ENCODE measurements around the gene PTGES2. TPM values are rescaled to one million over a fixed set of nuclear protein-coding genes. Genes with fewer than 3 reads are reported as not detected.

Gene PTGES2
- total and polyA plus RNA-seq, 9 of the 15 experiments (the other 6 are each of a cell fraction or from before 2014, with no cell fraction given): 2.4 to 196 (median 90.1) TPM

- 0 out of 4 replicates have a peak, but pooled peaks of 1 of the 2 experiments have one; percentile 10 for TF ChIP-seq ETV6 (IDR thresholded peaks at IDR 0.05; ENCODE audit: borderline replicate concordance in 1 of 2, low read depth in 2 of 2, low read length in 1 of 2)
- TF ChIP-seq ETV6 (CRISPR knock-in tag; IDR thresholded peaks at IDR 0.05; ENCODE audit: borderline replicate concordance): no peak
- 0 out of 2 replicates have a peak, but pooled peaks have one; percentile 1 for TF ChIP-seq ZBTB26 (CRISPR knock-in tag; IDR thresholded peaks at IDR 0.05)
- peak in 1 of 3 experiments; percentile 22; a peak in 1 of 6 replicates for TF ChIP-seq CTCF (IDR thresholded peaks at IDR 0.05 in 2 of 3, conservative IDR thresholded peaks at IDR 0.05 in 1 of 3; ENCODE audit: insufficient read depth in 2 of 3, low read depth in 1 of 3, low read length in 3 of 3)
- 0 out of 2 replicates have a peak, but pooled peaks have one; percentile 27 for TF ChIP-seq SRSF3 (IDR thresholded peaks at IDR 0.05; ENCODE audit: insufficient read depth, low read length)
- TF ChIP-seq BCOR (IDR thresholded peaks at IDR 0.05): peak; percentile 96
- no peak for TF ChIP-seq MCM5 (IDR thresholded peaks at IDR 0.05; ENCODE audit: low read depth)
- no peak for TF ChIP-seq ZBTB9 (CRISPR knock-in tag; IDR thresholded peaks at IDR 0.05)
- TF ChIP-seq MAFK (IDR thresholded peaks at IDR 0.05; ENCODE audit: low read length): peak; percentile 34; the same call in 1 of the 2 replicates
- TF ChIP-seq POLR2G (IDR thresholded peaks at IDR 0.05; ENCODE audit: low read depth, low read length): peak; percentile 5; the same call in 1 of the 2 replicates
- no peak for TF ChIP-seq SNIP1 (IDR thresholded peaks at IDR 0.05; ENCODE audit: low read depth)
- peak; percentile 58 for TF ChIP-seq NKRF (IDR thresholded peaks at IDR 0.05; ENCODE audit: borderline replicate concordance)
- peak; percentile 92 for TF ChIP-seq HDAC2 (IDR thresholded peaks at IDR 0.05)
- TF ChIP-seq TRIM25 (IDR thresholded peaks at IDR 0.05; ENCODE audit: borderline replicate concordance): peak; percentile 94; the same call in 1 of the 2 replicates
- peak; percentile 64 for TF ChIP-seq MAFG (tag; conservative IDR thresholded peaks at IDR 0.05)
- TF ChIP-seq ATF1 (CRISPR knock-in tag; IDR thresholded peaks at IDR 0.05): no peak
- peak; percentile 76 for TF ChIP-seq ATF1 (tag; IDR thresholded peaks at IDR 0.05)
- TF ChIP-seq ZBTB5 (IDR thresholded peaks at IDR 0.05): peak; percentile 53; the same call in 1 of the 2 replicates
- TF ChIP-seq PTBP1 (IDR thresholded peaks at IDR 0.05; ENCODE audit: low read depth, low read length): peak; percentile 43; the same call in 1 of the 2 replicates
Measured at GRCh38 chr9:128160603-128160987, 33.1 kb upstream of the PTGES2 start (continued).
